Measurements from ENCODE around the gene TNFAIP8L3.
"Not testable (repeated sequence)": the region's sequence is repeated elsewhere in the genome, so short reads cannot be mapped to it uniquely, and the experiment has no call there.

Gene TNFAIP8L3

DNA sequence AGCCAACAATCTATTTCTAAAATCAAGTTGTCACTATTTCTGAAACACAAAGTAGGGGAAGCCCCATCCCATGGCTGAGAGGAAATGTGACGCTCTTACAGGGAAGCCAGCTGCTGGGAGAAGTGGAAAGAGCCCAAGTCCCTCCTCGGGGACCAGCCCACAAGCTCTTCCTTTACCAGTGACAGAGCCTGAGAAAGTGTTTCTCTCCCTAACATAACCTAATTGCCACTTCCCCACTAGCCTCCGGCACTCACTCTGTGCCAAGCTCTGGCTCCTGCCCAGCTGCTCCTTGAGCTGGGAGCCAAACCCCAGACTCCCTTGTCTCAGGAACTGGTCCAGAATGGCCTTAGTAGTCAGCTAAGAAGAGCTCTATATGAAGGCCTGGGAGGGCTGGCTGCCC, 42.9 kb downstream of the TNFAIP8L3 start:
- DNase-seq: no peak

DNA sequence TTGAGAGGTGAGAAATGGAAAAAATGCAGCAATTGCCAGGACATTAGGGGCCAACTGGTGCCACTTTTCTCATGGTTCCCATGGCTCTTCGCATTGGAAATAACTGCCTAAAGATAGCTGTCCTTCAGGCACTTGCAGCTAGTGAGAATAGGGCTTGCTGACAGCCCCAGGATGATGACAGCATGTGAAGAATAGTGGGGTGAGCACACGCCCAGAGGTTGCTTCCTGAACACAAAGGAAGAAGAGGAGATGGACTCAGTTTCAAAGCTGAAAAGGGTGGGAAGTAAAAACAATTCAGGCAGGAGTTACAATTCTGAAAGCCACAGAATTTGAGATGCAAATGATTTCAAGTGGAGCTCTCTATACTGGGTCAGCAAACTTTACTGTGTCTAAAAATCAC, 45.6 kb downstream of the TNFAIP8L3 start:
- DNase-seq: no peak

DNA sequence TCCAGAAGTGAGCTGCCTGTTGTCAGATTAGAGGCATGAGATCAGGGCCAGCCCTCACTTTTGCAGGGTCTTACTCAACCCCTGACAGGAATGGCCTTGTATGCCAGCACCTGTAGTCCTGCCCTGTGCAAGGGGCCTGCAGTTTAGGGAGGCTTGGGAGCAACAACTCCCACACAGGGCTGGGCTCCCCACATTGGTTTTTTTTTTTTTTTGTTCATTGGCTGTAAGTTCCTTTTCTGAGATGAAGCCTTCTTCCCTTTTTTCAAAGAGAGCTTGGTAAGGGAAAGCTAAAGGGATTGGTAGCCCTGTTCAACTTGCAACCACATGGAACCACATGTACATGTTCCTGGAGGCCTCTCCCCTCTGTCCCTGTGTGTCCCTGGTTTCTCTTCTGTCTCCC, 46.4 kb downstream of the TNFAIP8L3 start:
- no peak for DNase-seq

DNA sequence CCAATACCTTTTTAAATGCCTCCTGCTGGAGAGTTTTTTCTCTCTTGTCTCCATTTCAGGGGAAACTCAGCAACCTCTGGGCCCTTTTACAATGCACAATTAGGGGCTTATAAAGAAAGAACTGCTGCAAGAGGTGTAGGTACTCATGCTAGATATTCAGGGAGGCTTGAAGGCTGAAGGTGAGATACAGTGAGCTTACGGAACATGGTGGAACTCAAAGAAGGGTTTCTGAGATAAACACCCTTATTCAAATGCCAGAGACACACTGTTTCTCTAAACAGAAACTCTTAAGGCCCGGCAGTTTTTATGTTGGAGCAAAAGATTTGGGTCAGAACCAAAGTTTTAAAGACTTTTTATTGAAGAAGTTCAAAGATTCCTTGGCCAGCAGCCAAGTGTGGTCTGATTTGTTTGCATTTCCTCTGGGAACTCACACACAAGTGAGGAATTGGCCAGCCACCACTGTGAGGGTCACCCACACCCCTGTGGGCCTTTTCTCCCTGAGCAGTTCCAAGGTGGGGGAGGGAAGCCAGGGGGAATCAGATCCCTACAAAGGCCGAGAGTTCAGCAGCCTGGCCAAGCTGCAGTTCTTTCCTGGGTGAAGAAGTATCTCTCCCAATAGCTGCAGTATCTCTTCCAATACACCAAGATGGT, 47.8 kb downstream of the TNFAIP8L3 start:
- no peak for DNase-seq

DNA sequence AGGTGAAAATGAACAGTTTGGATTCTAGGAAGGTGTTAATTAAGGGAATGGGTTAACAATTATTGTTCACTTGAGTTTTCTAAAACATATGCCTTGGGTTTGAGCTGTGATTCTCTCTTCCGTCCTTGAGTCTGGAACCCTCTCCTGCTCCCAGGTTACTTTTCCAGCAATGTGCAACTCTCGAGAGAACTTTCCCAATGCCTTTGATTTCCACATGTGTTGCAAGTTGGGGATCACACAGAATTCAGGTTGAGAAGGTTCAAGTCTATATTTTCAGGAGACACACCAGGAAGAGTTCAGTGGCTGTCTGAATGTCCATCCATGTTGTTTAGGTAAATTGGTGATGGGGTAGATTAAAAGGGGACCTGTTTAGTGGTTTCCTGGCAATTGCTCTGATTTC, 48.7 kb downstream of the TNFAIP8L3 start:
- no peak for DNase-seq

DNA sequence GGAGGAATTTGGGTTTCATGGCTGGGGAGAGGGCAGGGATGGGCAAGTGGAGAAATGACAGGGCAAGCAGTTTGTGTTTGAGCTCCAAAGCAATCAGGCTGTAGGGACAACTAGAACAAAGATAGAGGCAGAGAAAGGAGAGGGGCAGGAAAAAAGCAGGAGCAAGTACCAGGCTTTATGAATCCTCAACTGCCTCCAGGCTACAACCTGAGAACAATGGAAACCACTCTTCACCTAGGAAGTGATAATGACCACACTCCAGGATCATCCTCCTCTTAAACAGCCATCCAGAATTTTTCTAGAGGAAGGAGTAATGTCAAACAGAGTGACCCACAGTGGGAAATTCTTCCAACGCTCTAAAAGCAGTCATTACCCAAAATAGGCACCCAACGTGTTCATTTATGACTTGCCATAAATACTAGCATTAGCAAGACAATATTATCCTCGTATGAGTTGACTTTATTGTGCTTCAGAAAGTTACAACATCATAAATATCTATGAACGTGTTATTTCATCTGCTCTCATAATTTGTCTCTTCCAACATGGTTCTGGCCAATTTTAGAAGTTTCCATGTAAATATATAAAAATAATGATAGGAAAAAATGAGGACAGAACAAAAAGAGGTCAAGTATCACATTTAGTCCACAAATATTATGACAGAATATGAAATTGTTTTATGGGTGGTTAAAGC, 50.5 kb downstream of the TNFAIP8L3 start:
- DNase-seq: no peak

DNA sequence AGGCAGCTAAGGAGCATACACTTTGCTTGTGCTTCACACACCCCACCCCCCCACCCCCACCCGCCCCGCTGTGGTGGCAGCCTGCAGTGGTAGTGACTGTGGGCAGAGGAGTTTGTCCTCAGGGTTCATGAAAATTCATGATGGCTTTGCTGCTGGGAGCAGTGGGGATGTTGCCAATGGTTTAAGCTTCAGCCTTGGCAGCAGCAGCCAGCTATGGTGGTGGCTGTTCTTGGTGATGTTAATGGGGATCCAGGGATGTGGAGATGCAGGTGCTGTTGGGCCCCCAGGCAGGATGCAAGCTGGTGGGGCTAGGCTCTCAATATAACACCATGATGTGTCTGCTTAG, 55.8 kb downstream of the TNFAIP8L3 start:
- no peak for DNase-seq

DNA sequence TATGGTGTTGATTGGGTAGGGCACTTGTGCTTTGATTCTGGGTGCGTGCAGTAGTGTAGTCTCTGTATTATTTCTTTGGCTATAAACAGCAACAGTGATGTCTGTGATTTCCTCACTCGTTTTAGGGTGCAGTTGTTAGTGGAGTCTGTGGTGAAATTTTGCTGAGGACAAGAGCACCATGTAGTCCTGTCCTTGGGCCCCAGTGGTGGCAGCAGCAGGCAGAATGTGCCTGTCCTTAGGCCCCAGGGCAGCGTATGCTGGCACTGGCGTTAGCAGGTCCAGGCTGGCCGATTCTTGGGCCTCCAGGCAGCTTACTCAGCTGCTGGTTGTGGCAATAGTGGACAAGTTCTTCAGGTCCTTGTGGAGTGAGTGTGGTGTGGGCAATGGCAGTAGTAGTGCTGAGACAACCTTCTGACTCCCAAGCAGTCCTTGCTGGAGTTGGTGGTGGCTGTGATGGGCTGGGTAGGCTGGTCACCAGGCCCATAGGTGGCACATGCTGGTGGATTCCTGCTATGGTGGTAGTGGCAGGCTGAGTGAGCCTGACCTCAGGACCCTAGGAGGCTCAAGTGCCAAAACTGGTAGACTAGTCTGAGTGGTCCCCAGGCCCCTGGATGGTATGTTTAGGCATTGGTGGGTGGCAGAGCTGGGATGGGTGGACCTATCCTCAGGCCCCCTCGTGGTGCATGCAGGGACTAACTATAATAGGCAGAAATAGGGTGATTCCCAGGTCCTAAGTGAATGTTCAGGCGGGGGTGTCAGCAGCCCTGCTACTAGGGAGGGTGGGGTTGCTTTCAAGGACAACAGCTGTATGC, 56.3 kb downstream of the TNFAIP8L3 start:
- no peak for DNase-seq

DNA sequence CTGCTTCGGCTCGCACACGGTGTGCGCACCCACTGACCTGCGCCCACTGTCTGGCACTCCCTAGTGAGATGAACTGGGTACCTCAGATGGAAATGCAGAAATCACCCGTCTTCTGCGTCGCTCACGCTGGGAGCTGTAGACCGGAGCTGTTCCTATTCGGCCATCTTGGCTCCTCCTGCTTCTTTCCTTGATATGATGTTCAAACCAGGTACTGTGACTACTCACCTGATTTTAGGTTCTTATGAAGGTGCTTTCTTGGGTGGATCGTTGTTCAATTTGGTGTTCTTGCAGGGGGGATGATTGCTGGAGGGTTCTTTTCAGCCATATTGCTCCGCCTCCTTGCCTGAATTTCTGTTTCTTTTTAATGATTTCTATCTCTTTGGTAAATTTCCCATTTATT, 57.2 kb downstream of the TNFAIP8L3 start:
- DNase-seq: not testable (repeated sequence)

DNA sequence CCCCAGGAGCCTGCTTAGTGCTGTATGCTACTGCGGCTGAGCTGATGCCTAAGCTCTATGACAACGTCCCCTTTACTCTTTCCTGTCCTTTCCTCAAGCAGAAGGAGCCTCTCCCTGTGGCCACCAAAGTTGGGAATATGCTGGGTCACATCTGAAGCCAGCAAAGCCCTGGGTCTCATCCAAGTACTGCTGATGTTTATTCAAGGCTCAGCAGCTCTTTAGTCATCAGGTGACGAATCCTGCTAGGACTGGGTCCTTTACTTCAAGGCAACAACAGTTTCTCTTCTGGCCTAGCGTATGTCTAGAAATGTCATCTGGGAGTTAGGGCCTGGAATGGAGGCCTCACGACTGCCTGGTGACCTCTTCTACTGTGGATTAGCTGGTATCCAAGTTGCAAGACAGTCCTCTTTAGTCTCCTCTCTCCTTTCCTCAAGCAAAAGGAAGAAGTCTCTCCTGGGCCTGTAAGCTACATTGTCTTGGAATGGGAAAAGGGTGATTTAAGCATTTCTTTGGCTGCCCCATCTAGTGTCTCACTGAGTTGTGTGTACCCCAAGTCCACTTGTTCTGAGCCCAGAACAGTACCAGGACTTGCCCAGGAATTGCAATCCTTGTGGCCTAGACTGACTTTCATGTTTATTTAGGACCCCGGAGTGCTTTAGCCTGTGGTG, 63.9 kb downstream of the TNFAIP8L3 start:
- no peak for DNase-seq

DNA sequence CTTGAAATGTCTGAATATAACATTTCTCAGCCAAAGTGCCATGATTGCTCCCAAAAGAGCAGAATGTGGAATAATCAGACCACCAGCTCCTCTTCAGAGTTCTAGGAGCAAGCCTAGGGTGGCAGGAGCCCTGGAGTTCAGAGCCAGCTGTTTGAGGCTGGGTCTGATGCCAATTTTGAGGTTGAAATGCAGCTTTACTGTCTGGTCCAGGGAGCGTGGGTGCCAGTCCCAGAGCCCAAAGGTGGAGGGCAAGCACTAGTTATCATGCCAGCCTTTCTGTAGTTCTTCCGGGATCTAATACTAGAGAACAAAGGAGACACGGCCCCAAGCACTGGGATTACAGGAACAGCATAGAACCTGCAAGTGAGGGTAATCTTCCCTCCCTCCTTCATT, 69.3 kb downstream of the TNFAIP8L3 start:
- no peak for DNase-seq

DNA sequence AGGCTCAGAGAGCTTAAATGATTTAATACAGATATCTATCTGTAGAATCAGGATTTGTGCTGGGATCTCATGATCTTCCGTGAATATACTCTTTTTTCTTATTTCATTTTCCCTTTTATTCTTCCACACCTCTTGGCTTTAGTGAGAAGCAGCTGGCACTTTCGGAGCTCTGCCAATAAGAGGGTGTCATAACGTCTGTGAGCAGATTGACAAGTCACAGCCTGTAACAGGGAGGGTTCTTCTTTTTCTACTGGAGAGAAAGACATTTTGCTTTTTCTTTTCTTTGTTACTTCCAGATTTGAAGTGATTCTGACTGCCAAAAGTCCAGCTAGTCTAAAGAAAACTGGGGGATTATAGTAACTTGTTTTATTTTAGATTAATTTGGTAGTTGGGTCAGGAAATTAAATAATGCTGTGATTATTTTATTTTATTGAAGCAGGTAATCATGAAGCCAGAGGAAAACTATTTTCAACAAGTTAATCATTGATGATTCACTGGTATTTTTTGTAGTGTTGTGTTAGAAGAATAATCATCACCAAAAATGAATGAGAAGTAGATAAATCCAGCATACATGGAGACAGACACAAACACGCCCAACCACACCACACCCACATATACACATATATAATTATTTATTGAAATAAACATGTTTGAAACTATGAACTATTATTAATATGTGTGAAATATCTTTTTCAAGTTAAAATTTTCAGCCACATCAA, 69.8 kb downstream of the TNFAIP8L3 start:
- DNase-seq: no peak

DNA sequence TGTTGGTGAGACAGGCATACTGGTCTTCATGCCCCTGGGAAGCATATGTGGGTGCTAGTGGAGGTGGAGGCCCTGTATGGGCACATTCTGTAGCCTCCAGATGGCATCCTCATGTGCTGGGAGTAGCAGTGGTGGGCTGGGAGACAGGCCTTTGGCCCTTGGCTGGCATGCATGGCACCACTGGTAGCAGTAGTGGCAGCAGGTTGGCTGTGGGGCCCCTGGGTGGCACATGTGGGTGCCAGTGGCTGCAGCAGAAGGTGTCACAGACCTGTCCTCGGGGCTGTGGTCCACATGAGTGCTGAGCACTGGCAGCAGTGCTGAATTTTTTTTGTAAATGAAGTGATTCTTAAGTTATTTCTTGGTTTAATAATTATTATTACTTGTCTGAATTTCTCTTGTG, 71.2 kb downstream of the TNFAIP8L3 start:
- DNase-seq: no peak

DNA sequence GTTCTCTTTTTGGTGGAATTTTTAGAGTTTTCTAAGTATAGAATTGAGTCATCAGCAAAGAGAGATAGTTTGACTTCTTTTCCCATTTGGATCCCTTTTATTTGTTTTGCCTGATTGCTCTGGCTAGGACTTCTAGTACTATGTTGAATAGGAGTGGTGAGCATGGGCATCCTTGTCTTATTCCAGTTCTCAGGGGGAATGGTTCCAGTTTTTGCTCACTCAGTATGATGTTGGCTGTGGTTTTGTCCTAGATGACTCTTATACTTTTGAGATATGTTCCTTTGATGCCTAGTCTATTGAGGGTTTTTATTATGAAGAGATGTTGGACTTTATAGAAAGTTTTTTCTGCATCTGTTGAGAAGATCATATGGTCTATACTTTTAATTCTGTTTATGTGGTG, 72.5 kb downstream of the TNFAIP8L3 start:
- no peak for DNase-seq

DNA sequence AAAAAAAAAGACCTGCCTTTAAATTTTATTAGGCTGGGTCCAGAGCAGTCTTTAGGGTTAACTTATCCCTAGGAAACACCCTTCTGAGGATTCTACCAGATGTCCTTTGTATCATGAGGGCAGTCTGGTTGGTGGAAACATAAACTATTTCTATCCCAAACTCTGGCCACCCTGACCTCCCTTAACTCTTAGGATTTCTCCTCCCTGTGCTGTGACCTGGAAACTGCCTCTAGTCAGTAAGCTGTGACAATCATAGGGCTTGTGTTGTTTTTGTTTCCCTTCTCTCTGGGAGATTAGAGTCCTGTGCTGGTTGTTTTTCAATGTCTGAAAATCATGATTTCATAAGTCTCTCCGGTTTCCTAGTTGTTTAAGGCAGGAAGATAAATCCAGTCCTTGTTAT, 78.1 kb downstream of the TNFAIP8L3 start:
- no peak for DNase-seq

DNA sequence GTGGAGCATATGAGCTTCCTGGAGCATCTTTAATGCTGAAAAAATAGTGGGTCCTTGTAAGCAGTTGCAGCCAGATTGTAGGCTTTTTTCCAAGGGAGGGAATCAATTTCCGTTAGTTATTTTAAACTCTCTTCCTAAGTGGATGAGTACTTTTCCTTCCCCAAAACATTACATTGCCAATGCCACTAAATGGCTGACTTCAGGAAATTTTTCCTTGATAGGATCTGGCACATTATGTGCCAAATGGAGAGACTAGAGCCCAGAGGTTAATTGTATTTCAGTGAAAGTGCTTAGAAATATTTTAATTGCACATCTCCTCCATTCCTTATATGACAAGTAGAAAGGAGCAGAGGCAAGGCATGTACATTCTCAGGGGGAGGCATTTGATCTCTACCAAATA, 83.5 kb downstream of the TNFAIP8L3 start:
- no peak for DNase-seq

DNA sequence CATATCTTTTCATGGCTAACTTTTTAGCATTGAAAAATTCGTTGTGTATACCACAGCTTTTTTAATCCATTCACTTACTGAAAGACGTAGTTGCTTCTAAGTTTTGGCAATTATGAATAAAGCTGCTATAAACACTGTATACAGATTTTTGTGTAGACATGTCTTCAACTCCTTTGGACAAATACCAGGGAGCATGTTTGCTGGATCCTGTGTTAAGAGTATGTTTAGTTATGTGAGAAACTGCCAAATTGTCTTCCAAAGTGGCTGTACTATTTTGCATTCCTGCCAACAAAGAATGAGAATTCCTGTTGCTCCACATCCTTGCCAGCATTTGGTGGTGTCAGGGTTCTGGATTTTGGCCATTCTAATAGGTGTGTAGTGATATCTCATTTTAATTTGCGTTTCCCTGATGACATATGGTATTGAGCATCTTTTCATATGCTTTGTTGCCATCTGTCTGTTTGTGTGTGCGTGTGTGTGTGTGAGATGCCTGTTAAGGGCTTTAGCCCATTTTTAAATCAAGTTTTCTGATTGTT, 87.5 kb downstream of the TNFAIP8L3 start:
- no peak for DNase-seq

All from stimulated activated CD4-positive, alpha-beta T cell treated with anti-CD3 and anti-CD28 coated beads, Interleukin-15, amount 100 ng/mL, for 24 hours (primary cell).